PC-9 (cell line): ENCODE data around the gene CEP85L. TPM values are rescaled to one million over a fixed set of nuclear protein-coding genes. Genes with fewer than 3 reads are reported as not detected.

Experiments used
- BruUV-seq: library from RNA; stranded (reverse); fragments of 400-500 nt; replicated peaks from 2 replicates; lab custom pipeline; 2021; lab: Mats Ljungman, UMichigan
- CTCF ChIA-PET: fragments of 300-600 bp; sonication (Branson Sonifier 250); formaldehyde crosslinking; loops from one replicate; lab custom pipeline; 2022; ENCODE audit warnings: antibody characterized with exemption; lab: Charles Lee
- POLR2A ChIA-PET: fragments of 300-600 bp; sonication (Branson Sonifier 250); formaldehyde crosslinking; loops from one replicate; lab custom pipeline; 2022; ENCODE audit warnings: antibody characterized with exemption; ENCODE audit not compliant: unreplicated experiment; lab: Charles Lee
- DNase-seq, 2 experiments: peaks; one replicate each; pipeline versions ENCODE4 v3.0.0 to v3.0.0-alpha.2; 2015 to 2022; ENCODE audit warnings: mixed read lengths in 1 of 2
- H2AFZ ChIP-seq: fragments of 200-600 bp; sonication (generic); 2 replicates; pipeline ENCODE4 v1.8.1; 2017; ENCODE audit warnings: antibody characterized with exemption
- H3F3A ChIP-seq: fragments of 200-600 bp; sonication (generic); 2 replicates; pipeline ENCODE4 v1.8.1; 2017; ENCODE audit warnings: antibody characterized with exemption, mild to moderate bottlenecking, low read depth; ENCODE audit not compliant: insufficient read depth
- H3K27ac ChIP-seq: fragments of 200-600 bp; sonication (generic); 2 replicates; pipeline ENCODE4 v1.6.1; 2016; ENCODE audit warnings: mixed run types
- H3K27me3 ChIP-seq: fragments of 200-600 bp; sonication (generic); 2 replicates; pipeline ENCODE4 v1.6.1; 2016; ENCODE audit warnings: low read depth, mixed run types; ENCODE audit not compliant: insufficient read depth
- H3K36me3 ChIP-seq: fragments of 200-600 bp; sonication (generic); 2 replicates; pipeline ENCODE4 v1.6.1; 2016; ENCODE audit warnings: low read depth, mixed run types
- H3K4me1 ChIP-seq: fragments of 200-600 bp; sonication (generic); replicated peaks from 2 replicates; pipeline ENCODE4 v1.6.1; 2016; ENCODE audit warnings: mixed run types; ENCODE audit not compliant: insufficient read depth
- H3K4me2 ChIP-seq: fragments of 200-600 bp; sonication (generic); 2 replicates; pipeline ENCODE4 v1.6.1; 2017; ENCODE audit warnings: mixed run types
- H3K4me3 ChIP-seq: fragments of 200-600 bp; sonication (generic); 2 replicates; pipeline ENCODE4 v1.6.1; 2016; ENCODE audit warnings: mixed run types
- H3K79me2 ChIP-seq: fragments of 200-600 bp; sonication (generic); 2 replicates; pipeline ENCODE4 v1.6.1; 2017; ENCODE audit warnings: low read depth, mixed run types
- H3K9me2 ChIP-seq: fragments of 200-600 bp; sonication (generic); 2 replicates; pipeline ENCODE4 v1.8.1; 2017; ENCODE audit warnings: mild to moderate bottlenecking; ENCODE audit not compliant: insufficient read depth
- H3K9me3 ChIP-seq: fragments of 200-600 bp; sonication (generic); 2 replicates; pipeline ENCODE4 v1.8.1; 2016; ENCODE audit warnings: low read depth; ENCODE audit not compliant: insufficient read depth
- H4K20me1 ChIP-seq: fragments of 200-600 bp; sonication (generic); 2 replicates; pipeline ENCODE4 v1.8.1; 2017; ENCODE audit not compliant: insufficient read depth
- EZH2 ChIP-seq: fragments of 200-600 bp; sonication (generic); IDR thresholded peaks from 2 replicates; pipeline ENCODE4 v1.8.0; 2017; ENCODE audit warnings: antibody characterized with exemption, low read depth
- intact Hi-C: fragments of 100-400 bp; cut with micrococcal nuclease; formaldehyde crosslinking; loops from one replicate; pipeline ENCODE4 v1.10.0; 2022; ENCODE audit not compliant: unreplicated experiment
- total RNA-seq: library from RNA; stranded (reverse); gene quantifications from 2 replicates; pipeline ENCODE4 v1.2.3, GENCODE V29; 2021
- TF ChIP-seq, protein P1 (sequence below): fragments of 200-600 bp; sonication (generic); conservative IDR thresholded peaks from 2 replicates; pipeline ENCODE4 v1.6.1; 2017; ENCODE audit warnings: mixed run types, antibody characterized with exemption, mild to moderate bottlenecking, moderate library complexity

Gene CEP85L
- total RNA-seq, 1 experiment from 2014 or later, result 3.0 TPM

DNA sequence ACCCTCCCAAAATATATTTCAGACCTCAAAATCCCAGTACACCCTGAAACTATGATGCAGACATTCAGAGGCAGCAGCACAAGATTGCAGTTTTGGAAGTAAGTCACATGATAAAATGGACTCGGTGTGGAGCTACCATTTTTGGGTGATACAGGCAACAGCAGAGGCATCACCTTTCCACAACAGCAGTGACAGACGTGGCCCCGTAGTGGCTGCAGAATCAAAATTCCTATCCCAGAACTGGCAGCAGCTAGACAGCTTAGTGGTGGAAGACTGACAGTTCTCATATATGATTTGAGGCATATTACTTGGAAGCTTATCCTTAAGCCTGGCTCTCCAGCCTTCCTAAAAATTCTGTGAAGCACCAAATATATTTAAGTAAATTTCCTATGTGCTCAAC is 83.4 kb downstream of the CEP85L start:
- Histone ChIP-seq H3K4me1 (no peaks in the 10 kb centered on the region), H3K4me3 (no peak overlapping the region), H3K79me2 (no peaks in the 10 kb centered on the region), H3K4me2 (no peak overlapping the region), H3F3A (no peaks in the 10 kb centered on the region), H3K9me3 (no peaks in the 10 kb centered on the region), H2AFZ (no peak overlapping the region), H3K27ac (no peak overlapping the region), H3K27me3 (no peaks in the 10 kb centered on the region), H4K20me1 (no peaks in the 10 kb centered on the region), H3K36me3 (peaks cover 8% of the 10 kb centered on the region; the same call in 1 of the 2 replicates), H3K9me2 (no peaks in the 10 kb centered on the region)
- BruUV-seq, result no TSS peak
- TF ChIP-seq, protein P1, sequence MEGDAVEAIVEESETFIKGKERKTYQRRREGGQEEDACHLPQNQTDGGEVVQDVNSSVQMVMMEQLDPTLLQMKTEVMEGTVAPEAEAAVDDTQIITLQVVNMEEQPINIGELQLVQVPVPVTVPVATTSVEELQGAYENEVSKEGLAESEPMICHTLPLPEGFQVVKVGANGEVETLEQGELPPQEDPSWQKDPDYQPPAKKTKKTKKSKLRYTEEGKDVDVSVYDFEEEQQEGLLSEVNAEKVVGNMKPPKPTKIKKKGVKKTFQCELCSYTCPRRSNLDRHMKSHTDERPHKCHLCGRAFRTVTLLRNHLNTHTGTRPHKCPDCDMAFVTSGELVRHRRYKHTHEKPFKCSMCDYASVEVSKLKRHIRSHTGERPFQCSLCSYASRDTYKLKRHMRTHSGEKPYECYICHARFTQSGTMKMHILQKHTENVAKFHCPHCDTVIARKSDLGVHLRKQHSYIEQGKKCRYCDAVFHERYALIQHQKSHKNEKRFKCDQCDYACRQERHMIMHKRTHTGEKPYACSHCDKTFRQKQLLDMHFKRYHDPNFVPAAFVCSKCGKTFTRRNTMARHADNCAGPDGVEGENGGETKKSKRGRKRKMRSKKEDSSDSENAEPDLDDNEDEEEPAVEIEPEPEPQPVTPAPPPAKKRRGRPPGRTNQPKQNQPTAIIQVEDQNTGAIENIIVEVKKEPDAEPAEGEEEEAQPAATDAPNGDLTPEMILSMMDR, result no peak
- no peak for TF ChIP-seq EZH2
- DNase-seq, result no peak
- intact Hi-C loops, result loop anchor here (5.0 to 10.0 kb wide), 3 partner anchors 327 to 544 kb away; partner anchors contain the start of gene ASF1A
- ChIA-PET POLR2A (interaction anchor here (0.6 kb wide), 1 partner anchor 12 kb away, joined by 4 read pairs; no protein-coding TSS in a partner anchor), CTCF (no interaction called here)

DNA sequence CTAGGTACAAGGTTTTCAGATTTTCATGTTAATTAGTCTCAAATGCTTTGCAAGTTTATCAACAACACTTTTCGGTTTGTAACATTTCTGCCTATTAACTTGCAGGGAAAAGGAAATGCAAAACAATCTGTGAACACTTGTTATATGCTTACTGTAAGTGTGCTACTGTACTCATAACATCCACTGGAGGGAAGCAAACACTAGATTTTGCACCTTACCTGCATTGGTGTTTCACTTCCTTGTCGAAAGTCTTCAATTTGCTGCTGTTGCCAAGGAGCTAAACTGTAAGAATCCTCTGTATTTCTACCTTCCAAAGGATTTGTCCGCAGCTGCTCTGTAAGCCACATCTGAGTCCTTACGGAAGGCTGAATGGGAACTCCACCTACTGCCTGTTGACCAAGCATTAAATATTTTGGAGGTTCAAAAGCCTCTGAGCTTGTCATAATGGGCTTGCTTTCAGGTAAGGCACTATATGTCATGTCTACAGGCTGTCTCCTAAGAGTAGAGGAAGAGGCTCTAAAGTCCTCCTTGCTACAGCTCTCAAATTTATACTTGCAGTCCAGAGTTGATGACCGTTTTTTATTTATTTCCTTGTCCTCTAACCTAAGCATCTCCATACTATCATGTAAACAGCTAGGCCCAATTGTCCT is 86.0 kb downstream of the CEP85L start:
- H3K9me2 ChIP-seq, result no peaks in the 10 kb centered on the region
- no peaks in the 10 kb centered on the region for H3K4me1 ChIP-seq
- CTCF ChIA-PET, result interaction anchor here (0.6 to 1.0 kb wide), 5 partner anchors 183 to 564 kb away, joined by 3 to 7 read pairs (median 3); no protein-coding TSS in a partner anchor
- H3K4me2 ChIP-seq, result no peak overlapping the region
- peaks cover 8% of the 10 kb centered on the region; the same call in 1 of the 2 replicates for H3K36me3 ChIP-seq
- no peaks in the 10 kb centered on the region for H3K27me3 ChIP-seq
- POLR2A ChIA-PET, result no interaction called here
- DNase-seq, result peak; percentile 3 to 72
- TF ChIP-seq EZH2, result no peak
- TF ChIP-seq, protein P1, result peak; percentile 82
- intact Hi-C loops, result loop anchor here (1.0 to 10.0 kb wide), 6 partner anchors 53 to 547 kb away; partner anchors contain the start of gene ASF1A
- no peak overlapping the region for H3K4me3 ChIP-seq
- H3K9me3 ChIP-seq, result no peaks in the 10 kb centered on the region
- no peaks in the 10 kb centered on the region for H3K79me2 ChIP-seq
- H2AFZ ChIP-seq, result no peak overlapping the region
- H3F3A ChIP-seq, result no peaks in the 10 kb centered on the region
- no TSS peak for BruUV-seq
- no peaks in the 10 kb centered on the region for H4K20me1 ChIP-seq
- H3K27ac ChIP-seq, result no peak overlapping the region

DNA sequence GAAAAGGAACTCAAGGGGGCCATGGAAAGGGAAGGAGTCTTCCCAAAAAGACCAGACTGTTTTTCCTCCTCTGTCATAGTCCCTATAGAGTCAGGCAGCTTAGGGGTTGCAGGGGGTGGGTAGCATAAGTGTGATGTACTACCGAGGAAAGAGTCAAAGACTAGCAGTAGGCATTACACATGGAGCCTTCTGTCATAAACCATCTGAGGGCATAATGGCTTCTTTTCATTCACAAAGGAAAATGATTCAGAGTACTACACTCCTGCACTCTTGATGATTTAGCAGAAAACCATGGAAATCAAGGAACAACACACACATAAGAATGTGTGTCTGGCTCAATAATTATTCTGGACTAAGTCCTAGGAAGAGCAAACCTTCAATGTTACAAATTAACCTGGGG is 88.4 kb downstream of the CEP85L start:
- H3K4me1 ChIP-seq, result no peaks in the 10 kb centered on the region
- H3K27ac ChIP-seq, result no peak overlapping the region
- H3K4me2 ChIP-seq, result no peak overlapping the region
- POLR2A ChIA-PET, result no interaction called here
- no peak overlapping the region for H3K4me3 ChIP-seq
- H2AFZ ChIP-seq, result no peak overlapping the region
- peaks cover 8% of the 10 kb centered on the region; the same call in 1 of the 2 replicates for H3K36me3 ChIP-seq
- CTCF ChIA-PET, result no interaction called here
- intact Hi-C loops, result loop anchor here (10.0 kb wide), 2 partner anchors 332 to 412 kb away; partner anchors contain the start of gene ASF1A
- H3F3A ChIP-seq, result no peaks in the 10 kb centered on the region
- no peak for DNase-seq
- no peaks in the 10 kb centered on the region for H3K9me2 ChIP-seq
- no peaks in the 10 kb centered on the region for H3K79me2 ChIP-seq
- no TSS peak for BruUV-seq
- TF ChIP-seq, protein P1, result no peak
- no peak for TF ChIP-seq EZH2
- H3K9me3 ChIP-seq, result no peaks in the 10 kb centered on the region
- H3K27me3 ChIP-seq, result no peaks in the 10 kb centered on the region
- H4K20me1 ChIP-seq, result no peaks in the 10 kb centered on the region
